HG03571 (cell line): ENCODE data around the gene CRYL1.

ENCODE experiments used
- ATAC-seq: cut with Tn5 transposase; IDR thresholded peaks from one replicate; pipeline ENCODE4 v1.9.1; 2021; ENCODE audit not compliant: unreplicated experiment

The CRYL1 gene

DNA sequence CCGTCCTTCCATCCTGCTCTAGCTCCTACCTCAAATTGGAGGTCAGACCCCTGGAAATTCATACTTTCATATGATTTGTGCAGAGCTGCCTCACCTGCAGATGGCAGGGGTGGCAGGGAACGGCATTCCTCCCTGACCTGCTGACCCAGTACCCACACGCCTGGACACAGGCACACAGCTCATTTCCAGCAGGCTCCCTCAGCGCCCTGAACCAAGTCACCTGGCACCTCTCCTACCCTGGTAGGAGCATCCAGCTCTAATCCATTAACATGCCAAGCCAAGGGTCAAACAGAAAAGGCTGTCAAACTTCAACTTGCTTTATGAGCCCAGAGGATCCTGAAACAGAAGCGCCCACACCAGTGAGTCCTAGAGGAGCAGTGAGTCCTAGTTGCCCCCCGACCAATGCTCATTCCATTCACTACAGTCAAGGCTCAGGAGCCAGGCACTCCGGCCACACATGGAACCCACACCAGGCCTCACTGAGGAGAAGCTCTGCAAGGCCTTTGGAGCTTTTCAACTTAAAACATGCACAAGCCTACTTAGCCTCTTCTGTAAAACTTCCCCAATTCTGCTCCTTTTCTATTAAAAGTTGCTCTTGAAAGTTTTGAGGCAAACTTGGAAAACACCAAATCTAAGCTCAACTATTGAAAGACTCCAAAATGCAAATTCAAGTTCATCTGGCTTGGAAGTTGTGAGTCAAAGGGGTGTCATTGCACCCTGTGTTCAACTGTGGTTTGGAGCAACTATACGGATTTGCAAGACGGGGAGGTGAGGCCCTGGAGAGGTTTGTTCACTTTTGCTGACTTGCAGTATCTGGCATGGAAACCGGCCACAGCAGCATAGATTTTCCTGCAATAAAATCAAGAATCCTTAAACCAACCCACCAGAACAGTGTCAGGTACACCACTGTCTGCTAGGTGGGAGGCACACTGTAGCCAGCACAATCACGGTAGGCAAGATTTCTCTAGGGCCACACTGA is 96.7 kb downstream of the CRYL1 start:
- ATAC-seq: no peak

DNA sequence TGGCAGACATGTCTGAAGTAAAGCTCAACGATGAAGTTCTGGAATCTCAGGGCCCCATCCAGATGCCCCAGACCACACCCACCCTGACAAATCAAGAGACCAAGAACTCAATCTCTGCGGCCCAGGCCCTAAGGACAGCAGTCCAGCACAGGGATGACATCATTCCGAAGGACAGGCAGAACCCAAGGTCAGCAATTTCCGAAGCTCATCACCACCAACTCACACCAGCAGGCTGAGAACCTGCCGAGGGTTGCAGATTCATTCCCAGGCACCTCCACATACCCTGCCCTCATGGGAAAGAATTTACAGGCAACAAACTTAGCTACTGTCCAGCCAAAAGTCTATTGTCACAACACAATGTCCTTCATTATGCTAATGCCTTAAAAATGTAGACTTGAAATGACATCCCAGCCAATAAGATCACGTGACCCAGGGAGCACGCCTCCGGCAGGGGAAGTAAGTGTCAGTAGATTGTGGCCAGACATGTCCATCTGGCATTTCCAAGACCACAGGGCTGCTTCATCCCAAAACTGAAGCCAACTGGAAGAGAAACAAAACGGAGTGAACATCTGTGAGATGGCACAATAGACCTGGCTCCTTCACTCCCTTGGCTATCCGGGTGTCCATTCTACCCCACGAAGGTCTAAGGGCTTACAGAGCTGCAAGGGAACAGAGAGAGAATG is 98.8 kb downstream of the CRYL1 start:
- ATAC-seq: no peak

DNA sequence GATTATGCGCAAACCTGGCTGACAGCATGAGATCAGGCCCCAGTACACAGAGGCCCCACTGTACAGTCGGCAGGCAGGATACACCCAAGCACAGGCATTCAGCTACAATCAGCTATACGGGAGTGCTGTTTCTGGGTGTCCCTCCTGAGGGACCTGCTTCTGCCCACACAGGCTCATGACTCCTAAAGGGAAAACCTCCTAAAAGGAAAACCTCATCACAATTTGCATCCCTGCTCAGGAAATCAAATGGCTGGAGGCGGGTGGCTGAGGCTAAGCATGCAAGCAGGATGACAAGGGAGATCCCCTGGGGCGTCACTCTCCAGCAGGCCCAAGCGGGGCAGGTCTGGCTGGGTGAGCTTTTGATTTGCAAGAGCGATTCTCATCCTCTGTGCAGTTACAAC is 99.8 kb downstream of the CRYL1 start:
- ATAC-seq: peak; percentile 71

DNA sequence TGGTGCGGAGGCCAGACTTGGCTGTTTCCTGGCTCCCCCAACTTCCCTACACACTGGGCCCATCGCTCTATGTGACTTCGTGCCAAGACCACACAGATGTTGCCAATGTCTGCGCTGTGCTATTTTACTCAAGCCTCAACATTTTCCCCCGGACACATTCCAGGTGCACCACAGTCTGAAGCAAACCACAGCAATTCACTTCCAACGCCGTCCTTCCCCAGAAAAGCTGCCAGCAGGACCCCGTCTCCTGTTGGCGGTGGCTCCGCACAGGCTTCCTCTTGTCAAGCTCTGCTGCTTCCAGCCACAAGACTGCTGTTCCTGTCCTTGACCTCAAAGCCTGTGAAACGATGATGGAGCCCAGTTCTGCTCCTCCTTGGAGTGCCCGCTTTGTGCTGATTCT is 100.7 kb downstream of the CRYL1 start:
- ATAC-seq: no peak

DNA sequence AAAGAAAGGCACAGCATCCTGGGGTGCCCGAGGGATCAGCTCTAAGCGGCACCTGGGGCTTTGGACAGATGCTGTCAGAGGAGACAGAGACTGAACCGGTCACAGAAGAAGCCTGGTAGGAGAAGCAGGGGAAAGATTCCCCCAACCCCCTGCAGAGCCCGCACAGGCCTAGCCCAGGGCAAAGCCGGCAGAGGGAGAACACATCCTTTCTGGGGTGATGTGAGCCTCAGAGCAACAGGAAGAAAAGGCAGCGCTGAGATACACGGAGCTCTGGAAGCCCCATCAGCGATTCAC is 101.2 kb downstream of the CRYL1 start:
- ATAC-seq: no peak

DNA sequence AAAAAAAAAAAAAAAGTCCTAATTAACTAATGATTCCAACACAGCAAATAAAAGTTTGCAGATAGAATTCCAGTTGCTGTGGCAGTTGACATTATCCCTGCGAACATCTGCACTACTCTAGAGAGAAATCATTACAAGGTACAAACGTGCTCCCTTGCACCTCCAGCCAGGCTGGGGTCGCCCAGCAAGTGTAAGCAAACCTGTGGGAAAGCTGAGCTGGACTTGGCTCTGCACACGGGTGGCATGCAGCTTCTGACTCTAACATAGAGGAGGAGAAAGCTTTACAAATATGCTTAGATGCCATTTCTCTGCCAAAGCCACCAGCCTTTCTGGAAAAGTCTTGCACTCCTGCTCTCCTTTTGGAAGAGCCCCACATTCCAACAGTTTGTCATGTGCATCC is 103.3 kb downstream of the CRYL1 start:
- no peak for ATAC-seq

DNA sequence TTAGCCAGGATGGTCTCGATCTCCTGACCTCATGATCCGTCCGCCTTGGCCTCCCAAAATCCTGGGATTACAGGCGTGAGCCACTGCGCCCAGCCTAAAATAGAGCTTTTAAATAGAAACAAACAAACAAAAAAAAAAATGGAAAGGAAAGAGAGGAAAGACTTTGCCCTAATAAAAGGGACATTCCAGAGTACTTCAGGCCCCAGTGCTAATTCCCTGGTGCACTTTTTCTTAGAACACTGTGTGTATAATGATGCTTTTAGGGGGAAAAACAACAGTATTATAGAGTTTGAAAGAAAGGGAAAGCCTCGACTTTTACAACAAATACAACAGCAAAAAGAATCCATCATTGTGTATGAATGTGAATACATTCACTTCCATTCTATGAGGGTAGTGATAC is 104.7 kb downstream of the CRYL1 start:
- ATAC-seq: no peak

DNA sequence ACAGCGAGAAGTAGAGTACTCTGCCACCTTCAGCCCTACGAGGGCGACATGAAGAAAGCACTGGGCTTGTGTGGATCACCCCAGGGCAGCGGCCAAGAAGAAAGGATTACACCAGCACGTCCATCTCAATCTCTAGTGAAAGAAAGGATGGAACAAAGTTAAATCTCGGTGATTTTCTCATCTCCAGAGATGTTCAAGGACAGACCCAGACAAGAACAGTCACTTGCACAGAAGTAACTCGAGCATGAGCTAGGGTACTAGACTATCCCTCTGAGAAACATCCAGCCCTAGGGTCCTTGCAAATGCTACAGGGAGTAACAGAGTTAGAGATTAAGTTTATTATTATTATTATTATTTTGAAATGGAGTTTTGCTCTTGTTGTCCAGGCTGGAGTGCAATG is 106.7 kb downstream of the CRYL1 start:
- no peak for ATAC-seq

DNA sequence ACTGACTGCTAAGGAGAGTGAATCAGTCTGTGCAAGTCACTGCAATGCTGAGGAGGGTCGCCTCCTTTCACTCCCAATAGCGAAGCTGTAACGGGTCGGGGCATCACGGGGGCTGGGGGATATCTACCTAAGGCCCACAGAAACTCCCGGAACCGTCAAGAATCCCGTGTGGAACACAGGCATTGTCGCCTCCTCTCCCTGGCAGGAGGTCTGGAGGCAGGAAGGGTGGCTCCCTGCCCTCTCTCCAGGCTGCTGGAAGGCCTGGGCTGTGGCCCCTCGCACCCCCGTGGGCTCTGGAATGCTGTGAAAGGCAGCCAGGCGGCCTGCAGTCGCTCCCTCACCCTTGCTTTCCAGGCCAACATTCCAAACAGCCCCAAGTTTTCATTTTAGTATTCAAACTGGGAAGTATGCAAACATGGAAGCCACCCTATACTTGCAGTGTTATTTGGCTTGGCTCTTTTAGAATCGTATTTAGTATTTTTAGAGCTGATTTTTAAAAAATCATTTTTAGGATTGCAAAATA is 109.4 kb downstream of the CRYL1 start:
- ATAC-seq: no peak

DNA sequence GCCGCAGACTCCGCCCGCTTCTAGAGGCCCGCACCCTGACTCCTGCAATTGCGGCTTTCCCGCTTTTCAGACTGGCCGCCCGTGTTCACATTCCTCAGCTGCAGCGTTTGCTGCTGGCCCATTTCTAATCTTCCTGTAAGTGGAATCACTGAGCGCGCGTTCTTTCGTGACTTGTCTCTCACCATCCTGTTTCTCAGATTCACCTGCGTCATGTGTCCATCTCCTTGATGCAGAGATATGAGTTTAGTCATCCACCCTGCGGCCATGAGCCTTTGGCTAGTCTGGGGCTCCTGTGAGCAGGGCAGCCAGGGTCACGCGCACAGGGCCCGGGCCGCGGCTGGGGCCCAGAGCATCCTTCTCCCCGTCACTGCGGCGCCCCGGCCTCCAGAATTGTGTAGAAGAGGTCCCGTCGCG is 110.0 kb downstream of the CRYL1 start:
- no peak for ATAC-seq

DNA sequence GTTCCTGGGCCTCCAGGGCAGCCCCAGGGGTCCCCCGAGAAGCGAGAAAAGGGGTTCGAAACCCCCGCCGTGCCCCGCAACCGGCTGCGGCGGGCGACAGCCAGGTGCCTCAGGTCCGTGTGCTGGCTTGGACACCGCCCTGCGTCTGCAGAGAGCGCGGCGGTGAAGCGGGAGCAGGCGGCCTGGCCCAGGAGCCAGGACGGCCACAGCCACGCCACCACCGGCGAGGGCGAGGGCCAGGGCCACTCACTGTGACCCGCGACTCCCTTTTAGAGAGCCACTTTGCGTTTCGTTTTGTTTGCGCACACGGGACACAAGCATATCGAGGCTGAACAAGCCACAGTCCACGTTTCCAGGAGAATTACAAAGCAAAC is 110.4 kb downstream of the CRYL1 start:
- no peak for ATAC-seq

DNA sequence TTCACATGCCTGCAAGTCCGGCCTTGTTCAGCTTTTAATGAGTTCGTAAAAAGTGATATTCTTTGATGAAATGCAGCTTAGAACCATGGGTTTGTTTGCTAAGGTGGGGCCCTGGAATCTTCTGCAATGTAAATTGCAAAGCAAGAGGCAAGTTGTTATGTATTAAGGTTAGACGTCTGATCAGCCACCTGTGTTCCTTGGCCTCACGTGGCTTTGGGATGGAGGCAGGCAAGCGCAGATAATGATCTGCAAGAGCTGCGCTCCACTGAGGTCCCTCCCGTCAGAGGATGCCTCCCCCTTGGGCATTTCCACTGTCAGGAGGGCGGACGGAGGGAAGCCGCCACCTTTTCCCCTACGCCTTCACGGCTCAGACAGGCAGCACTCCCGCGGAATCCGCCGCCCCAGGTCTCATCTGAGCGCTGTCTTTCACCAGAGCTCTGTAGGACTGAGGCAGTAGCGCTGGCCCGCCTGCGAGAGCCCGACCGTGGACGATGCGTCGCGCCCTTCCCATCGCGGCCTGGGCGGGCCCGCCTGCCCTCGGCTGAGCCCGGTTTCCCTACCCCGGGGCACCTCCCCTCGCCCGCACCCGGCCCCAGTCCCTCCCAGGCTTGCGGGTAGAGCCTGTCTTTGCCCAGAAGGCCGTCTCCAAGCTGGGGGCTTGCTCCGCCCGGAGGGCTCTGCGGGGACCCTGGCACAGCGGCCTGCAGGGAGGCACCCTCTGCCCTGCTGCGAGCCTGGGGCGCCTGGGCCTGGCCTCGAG is 110.9 kb downstream of the CRYL1 start:
- ATAC-seq: no peak

DNA sequence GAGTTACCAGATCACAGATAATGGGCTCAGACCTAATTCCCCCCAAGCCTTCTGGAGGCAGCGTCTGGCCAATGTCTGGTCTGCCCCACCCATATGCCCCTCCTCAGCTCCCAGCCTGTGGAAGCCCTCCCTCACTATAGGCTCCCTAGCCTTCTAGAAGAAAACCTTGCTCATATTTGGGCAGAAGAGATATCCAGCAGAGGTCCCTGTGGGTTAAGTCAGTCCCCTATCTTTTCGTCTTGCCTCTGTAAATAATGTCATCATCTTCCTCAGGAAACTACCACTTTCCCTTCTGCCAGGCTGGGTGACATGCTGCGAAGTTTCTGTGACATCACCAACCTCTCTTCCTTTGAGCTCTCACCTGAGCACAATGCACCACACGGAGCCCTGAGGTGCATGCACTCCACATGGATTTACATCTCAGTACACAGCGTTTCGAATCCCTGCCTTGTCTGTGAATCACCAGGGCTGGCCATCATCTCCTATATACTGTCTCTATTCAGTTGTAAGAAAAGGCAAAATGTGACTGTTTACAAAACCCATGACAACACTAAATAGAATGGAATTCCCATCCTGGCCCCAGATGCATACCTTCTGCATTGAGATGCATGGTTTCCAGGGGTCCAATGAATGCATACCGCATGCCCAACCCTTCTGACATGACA is 112.8 kb downstream of the CRYL1 start:
- no peak for ATAC-seq

DNA sequence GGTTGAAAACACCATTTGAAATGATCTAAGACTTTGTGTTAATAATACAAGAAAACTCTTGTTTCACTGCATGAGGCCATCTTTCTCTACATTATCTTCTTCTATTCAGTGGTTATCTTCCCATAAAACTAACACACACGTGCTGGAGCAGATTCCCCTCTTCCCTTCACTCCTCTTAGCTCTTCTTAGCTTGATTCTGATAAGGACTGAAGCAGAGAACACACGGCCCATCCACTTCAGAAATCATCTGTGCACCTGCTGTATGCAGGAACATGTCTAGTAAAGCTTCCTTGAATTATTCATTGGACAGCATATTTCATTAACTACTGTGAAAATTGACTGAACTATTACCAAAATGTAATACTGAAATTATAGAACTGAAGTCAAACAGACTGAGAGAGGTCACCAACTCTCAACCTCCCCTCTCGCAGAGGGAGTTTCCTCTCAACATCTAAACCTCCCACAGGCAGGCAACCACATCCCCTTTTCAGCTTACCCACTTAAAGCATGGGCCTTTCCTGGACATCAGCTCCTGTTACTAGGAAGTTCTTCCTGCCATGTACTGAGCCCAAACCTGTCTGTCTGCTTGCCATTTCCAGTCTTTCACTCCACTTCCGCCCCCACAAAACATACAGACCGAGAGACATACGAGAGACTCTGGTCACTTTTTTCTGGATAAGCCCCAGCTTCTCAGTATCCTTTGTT is 113.9 kb downstream of the CRYL1 start:
- ATAC-seq: peak; percentile 85

DNA sequence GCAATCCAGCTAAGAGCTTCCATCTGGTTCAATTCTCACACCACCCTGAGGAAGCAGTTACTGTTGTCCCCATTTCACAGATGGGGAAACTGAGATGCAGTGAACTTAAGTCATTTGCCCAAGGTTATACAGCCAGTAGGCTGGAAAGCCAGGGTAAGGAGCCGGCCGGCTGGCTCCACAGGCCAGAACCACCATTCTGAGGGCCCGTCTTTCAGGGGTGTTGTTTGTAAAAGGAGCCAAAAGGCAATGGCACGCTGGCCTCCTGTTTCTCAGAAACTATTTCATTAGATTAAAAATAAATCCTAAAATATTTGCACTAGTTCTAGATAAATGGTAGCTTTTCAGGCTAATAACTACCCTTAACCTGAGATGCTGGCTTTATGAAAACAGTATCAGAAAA is 114.9 kb downstream of the CRYL1 start:
- ATAC-seq: no peak

DNA sequence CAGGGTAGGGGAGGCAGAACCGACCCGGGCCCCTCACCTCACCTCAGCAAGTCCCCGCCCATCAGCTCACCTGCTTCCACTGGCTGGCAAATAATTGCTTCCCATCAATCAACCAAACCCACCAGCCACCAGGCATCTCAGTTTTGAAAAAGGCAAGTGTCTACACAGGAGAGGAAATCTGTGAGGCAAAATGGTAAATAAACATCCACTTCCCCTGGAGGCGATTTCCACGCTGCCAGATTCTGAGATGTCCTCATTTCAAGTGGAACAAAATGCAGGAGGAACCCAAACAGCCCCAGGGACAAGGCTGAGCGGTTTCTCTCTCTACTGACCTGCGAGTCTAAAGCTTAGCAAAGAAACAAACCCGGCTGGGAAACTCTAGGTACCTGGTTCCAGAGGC is 117.5 kb downstream of the CRYL1 start:
- ATAC-seq: no peak

DNA sequence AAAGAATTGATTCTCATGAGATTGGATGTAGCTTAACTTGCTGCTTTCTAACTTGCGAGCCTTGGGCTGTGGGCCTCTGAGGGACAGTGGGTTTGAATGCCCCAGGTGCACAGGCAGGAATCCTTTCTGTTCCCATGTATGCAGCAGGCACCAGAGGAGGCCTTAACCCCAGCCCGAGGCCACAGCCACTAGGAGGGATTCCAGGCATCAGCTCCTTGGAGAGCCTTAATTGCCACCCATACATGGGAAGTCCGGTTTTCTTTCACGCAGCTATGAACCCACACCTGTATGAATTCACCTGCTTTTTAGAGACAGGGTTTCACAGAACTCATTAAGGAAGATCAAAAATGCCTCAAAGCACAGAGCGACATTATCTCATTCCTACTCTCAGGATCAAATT is 117.9 kb downstream of the CRYL1 start:
- no peak for ATAC-seq

DNA sequence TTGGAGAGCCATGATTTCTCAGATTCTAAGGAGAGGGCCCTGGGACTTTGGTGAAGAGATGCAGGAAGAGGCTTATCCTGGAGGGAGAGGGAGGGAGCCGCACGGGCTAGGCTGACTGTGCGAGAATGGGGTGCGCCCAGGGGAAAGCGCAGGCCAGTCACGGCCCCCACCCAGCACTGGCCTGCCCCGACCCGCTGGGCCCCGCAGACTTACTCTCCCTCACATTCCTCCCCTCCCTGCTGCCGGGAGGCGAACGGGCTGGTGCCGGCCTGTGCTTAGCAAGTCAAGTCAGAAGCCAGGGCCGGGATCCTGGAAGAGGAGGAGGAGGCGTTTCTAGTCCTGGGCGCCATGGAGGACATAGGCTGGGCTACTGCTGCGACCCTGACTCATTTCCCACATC is 120.0 kb downstream of the CRYL1 start:
- ATAC-seq: no peak

DNA sequence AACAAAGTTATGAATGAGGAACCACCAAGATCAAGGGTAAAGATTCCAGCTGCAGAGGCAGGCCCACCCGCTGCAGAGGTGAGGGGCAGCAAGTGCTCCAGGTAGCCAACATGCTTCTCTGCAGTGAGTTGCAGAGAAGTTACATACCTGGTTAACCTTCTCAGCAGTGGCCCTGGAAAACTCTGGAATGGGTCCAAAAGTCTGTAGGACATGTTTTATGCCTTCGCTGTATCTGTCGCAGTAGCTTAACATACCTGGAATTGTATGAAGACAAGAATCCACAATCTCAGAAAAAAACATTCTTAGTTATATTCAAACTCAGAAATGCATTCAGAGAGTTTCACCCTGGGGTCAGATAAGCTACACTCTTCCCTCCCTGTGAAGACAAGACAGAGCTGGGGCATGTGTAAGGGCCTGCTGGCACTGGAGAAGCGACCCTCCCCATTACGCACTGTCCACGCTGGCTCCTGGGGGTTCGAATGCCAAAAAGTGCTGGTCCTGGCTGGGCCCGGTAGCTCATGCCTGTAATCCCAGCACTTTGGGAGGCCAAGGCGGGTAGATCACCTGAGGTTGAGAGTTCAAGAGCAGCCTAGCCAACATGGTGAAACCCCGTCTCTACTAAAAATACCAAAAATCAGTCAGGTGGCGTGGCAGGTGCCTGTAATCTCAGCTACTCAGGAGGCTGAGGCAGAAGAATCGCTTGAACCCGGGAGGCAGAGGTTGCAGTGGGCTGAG is 121.0 kb downstream of the CRYL1 start:
- no peak for ATAC-seq

DNA sequence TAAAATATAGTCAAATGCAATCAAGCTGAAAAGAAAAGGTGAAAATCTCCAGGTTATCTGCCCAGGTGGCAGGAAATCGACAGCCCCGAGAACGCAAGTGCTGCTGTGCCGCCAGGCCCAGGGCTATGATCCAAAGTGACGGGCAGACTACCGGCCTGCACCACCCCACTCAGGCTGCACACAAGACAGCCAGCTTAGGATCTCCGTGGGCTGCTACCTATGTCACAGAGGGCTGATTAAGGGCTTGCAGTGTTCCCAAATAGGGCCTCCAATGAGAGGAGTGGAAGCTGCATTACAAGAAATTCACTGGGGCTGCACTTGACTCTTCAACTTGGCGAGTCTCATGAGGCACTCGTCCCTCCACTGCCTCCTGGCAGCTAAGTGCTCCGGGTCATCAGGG is 121.8 kb downstream of the CRYL1 start:
- ATAC-seq: no peak
